Left lung (tissue), 14 donors: Measurements from ENCODE around the gene FABP1. TPM values are rescaled to one million over a fixed set of nuclear protein-coding genes. Genes with fewer than 3 reads are reported as not detected.
A peak's percentile ranks its signal among the peaks of the same experiment; 100 is the strongest.

ENCODE experiments used
- ATAC-seq: fragments of 200-7000 bp; cut with Tn5 transposase; one replicate; pipeline ENCODE4 v1.9.1; 2020; ENCODE audit warnings: moderate library complexity
- DNase-seq, 4 donors: peaks; one replicate each; pipeline ENCODE4 v3.0.0-alpha.2; 2013 to 2020
- H3K27ac ChIP-seq, 2 donors: fragments of 200-600 bp; sonication (generic) in 1 of 2; one replicate each; pipeline versions ENCODE4 v1.5.0 to v1.8.0; 2020 to 2021
- H3K27me3 ChIP-seq, 2 donors: fragments of 200-600 bp; sonication (generic) in 1 of 2; one replicate each; pipeline versions ENCODE4 v1.5.0 to v1.8.0; 2020 to 2021
- H3K36me3 ChIP-seq, 2 donors: fragments of 200-600 bp; sonication (generic) in 1 of 2; one replicate each; pipeline versions ENCODE4 v1.5.0 to v1.8.0; 2020 to 2021
- H3K4me1 ChIP-seq, 2 donors: fragments of 200-600 bp; one replicate each; pipeline ENCODE4 v1.8.0; 2021
- H3K4me3 ChIP-seq, 2 donors: fragments of 200-600 bp; sonication (generic) in 1 of 2; one replicate each; pipeline versions ENCODE4 v1.5.0 to v1.8.0; 2020 to 2021; ENCODE audit warnings: mild to moderate bottlenecking in 1 of 2
- H3K9me3 ChIP-seq, 2 donors: fragments of 200-600 bp; sonication (generic) in 1 of 2; one replicate each; pipeline versions ENCODE4 v1.5.0 to v1.8.0; 2020 to 2021
- CTCF ChIP-seq, 2 donors: fragments of 200-600 bp; sonication (generic) in 1 of 2; IDR thresholded peaks; one replicate each; pipeline versions ENCODE4 v1.5.0 to v1.8.0; 2021; ENCODE audit warnings: antibody characterized with exemption in 2 of 2
- intact Hi-C, 2 donors: fragments of 100-400 bp; cut with DNase I; formaldehyde crosslinking; loops; one replicate each; pipeline versions ENCODE4 v1.11.2 to v1.14.2; 2022
- long read RNA-seq, 12 donors: library from polyadenylated mRNA in 2 of 12; unstranded in 2 of 12; transcript quantifications; one replicate each; pipeline ENCODE4 v2.0.0 and lab custom pipeline, GENCODE V29; 2019 to 2026
- polyA plus RNA-seq, 6 donors: library from polyadenylated mRNA; unstranded; fragments of 120-200 nt; gene quantifications; one replicate each; pipeline ENCODE4 v1.2.1, GENCODE V29; 2013; ENCODE audit not compliant: insufficient read length in 6 of 6
- total RNA-seq, 2 donors: library from RNA; stranded (reverse); fragmentation: NEBNext Ultra II Directional; extraction: Animal tissue kit (Norgen Biotek cat#: 25700); gene quantifications; one replicate each; pipeline ENCODE4 v1.2.1, GENCODE V29; 2021
- donor health status: DM: no; HTN: yes; CAD: no.
- donor health status: DM: no; HTN: no; CAD: no.

The FABP1 gene
- total RNA-seq (not detected), polyA plus RNA-seq (1 to 10 TPM in 2 of 6 donors, under 1 TPM in 1, not detected in 3; 0.13 to 2.5 (median 1.4) TPM)
- long read RNA-seq, donor 1, transcript FABP1-201 (4 exons, 555 nt) = major isoform, 6 of 6 reads
- long read RNA-seq, donor 1, partial matches to known transcripts = 0 of 6 reads
- long read RNA-seq, donor 1, other reads (novel, unspliced or antisense) = 0 of 6 reads
- long read RNA-seq, donor 2, transcript FABP1-201 (4 exons, 555 nt) = major isoform, 11 of 12 reads
- long read RNA-seq, donor 2, partial matches to known transcripts = 0 of 12 reads
- long read RNA-seq, donor 2, other reads (novel, unspliced or antisense) = 0 of 12 reads
- long read RNA-seq, donor 3 = 0 reads
- long read RNA-seq, donor 4 = 0 reads
- long read RNA-seq, donor 5, partial matches to known transcripts = 0 of 1 reads
- long read RNA-seq, donor 5, other reads (novel, unspliced or antisense) = 0 of 1 reads
- long read RNA-seq, donor 6, transcript FABP1-201 (4 exons, 555 nt) = major isoform, 6 of 6 reads
- long read RNA-seq, donor 6, partial matches to known transcripts = 0 of 6 reads
- long read RNA-seq, donor 6, other reads (novel, unspliced or antisense) = 0 of 6 reads
- long read RNA-seq, donor 7 = 0 reads
- long read RNA-seq, donor 8, partial matches to known transcripts = 0 of 2 reads
- long read RNA-seq, donor 8, other reads (novel, unspliced or antisense) = 0 of 2 reads
- long read RNA-seq, donor 9, partial matches to known transcripts = 0 of 4 reads
- long read RNA-seq, donor 9, other reads (novel, unspliced or antisense) = 0 of 4 reads
- long read RNA-seq, donor 10 = 0 reads
- long read RNA-seq, donor 11, partial matches to known transcripts = 0 of 1 reads
- long read RNA-seq, donor 11, other reads (novel, unspliced or antisense) = 0 of 1 reads
- long read RNA-seq, donor 12 = 0 reads

GRCh38 chr2:88127888-88128653, at the start of gene FABP1:
FABP1 (minus strand) TSS chr2:88128062; CDS start chr2:88128017, 45 bp downstream.
- no peak for DNase-seq
- no peak within 1 kb of the TSS for H3K27ac ChIP-seq
- intact Hi-C loops = no loop called here

GRCh38 chr2:88177556-88177955, 49.7 kb upstream of the FABP1 start:
- H3K4me3 ChIP-seq = no peak overlapping the region
- DNase-seq (no peak), ATAC-seq (peak; percentile 56)
- peaks cover 0 to 5% of the 10 kb centered on the region in 2 donors for H3K27me3 ChIP-seq
- no peak overlapping the region for H3K27ac ChIP-seq
- TF ChIP-seq CTCF (IDR thresholded peaks at IDR 0.05) = no peak
- H3K4me1 ChIP-seq = no peaks in the 10 kb centered on the region
- intact Hi-C loops = no loop called here
- H3K9me3 ChIP-seq = no peaks in the 10 kb centered on the region
- no peaks in the 10 kb centered on the region for H3K36me3 ChIP-seq

More at GRCh38 chr2:88127888-88128653, at the start of gene FABP1:
- Histone ChIP-seq H3K4me1 (no peaks in the 10 kb centered on the region), H3K36me3 (no peaks in the 10 kb centered on the region), H3K4me3 (no peak within 1 kb of the TSS), H3K9me3 (no peaks in the 10 kb centered on the region), H3K27me3 (peaks cover 0 to 14% of the 10 kb centered on the region in 2 donors)
- no peak for TF ChIP-seq CTCF (IDR thresholded peaks at IDR 0.05)
- ATAC-seq = no peak

DNA sequence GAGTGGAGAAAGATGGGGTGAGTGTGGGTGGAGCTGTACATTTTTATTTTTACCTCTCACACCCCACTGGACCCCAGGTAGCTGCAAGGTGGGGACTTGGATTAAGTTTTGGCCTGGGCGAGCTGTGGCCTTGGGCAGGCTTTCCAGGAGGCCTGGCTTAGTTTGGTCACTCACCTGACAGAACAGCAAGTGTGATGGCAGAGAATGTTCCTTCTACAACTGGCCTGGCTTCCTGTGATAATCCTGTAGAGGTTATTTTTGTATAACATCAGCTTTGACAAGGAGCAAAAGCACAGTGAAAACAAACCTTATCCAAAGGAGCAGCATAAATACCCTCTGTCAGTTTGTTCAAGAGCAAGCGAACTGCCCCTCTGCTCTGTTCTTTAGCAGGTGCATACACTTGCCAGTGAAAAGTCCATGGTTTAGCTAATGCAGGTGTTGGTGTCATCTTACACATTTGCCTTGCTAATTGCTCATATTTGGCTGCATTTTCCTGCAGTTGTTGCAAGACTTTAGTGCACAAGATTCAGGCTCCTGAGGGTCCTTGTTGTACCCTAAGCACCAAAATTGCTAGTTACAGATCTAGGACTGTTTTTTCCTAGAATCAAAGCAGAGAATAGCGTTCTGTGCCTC, 48.6 kb upstream of the FABP1 start:
- Histone ChIP-seq H3K4me1 (no peaks in the 10 kb centered on the region), H3K36me3 (no peaks in the 10 kb centered on the region), H3K9me3 (no peaks in the 10 kb centered on the region), H3K27me3 (peaks cover 0 to 7% of the 10 kb centered on the region in 2 donors), H3K4me3 (no peak overlapping the region), H3K27ac (no peak overlapping the region)
- intact Hi-C loops = no loop called here
- TF ChIP-seq CTCF (IDR thresholded peaks at IDR 0.05) = no peak
- ATAC-seq (no peak), DNase-seq (no peak)

GRCh38 chr2:88172882-88173281, 45.0 kb upstream of the FABP1 start:
- TF ChIP-seq CTCF (IDR thresholded peaks at IDR 0.05) = no peak
- Histone ChIP-seq H3K9me3 (no peaks in the 10 kb centered on the region), H3K36me3 (no peaks in the 10 kb centered on the region), H3K4me1 (peaks cover 0 to 9% of the 10 kb centered on the region in 2 donors), H3K27me3 (peaks cover 0 to 20% of the 10 kb centered on the region in 2 donors), H3K27ac (no peak overlapping the region), H3K4me3 (no peak overlapping the region)
- DNase-seq (no peak), ATAC-seq (no peak)
- intact Hi-C loops = no loop called here
